ENCODE data around the gene SPAG17. TPM values are rescaled to one million over a fixed set of nuclear protein-coding genes. Genes with fewer than 3 reads are reported as not detected.

The SPAG17 gene
- total and polyA plus RNA-seq, 2 of the 13 experiments (the other 11 are each of a cell fraction or from before 2014, with no cell fraction given), result not detected

DNA sequence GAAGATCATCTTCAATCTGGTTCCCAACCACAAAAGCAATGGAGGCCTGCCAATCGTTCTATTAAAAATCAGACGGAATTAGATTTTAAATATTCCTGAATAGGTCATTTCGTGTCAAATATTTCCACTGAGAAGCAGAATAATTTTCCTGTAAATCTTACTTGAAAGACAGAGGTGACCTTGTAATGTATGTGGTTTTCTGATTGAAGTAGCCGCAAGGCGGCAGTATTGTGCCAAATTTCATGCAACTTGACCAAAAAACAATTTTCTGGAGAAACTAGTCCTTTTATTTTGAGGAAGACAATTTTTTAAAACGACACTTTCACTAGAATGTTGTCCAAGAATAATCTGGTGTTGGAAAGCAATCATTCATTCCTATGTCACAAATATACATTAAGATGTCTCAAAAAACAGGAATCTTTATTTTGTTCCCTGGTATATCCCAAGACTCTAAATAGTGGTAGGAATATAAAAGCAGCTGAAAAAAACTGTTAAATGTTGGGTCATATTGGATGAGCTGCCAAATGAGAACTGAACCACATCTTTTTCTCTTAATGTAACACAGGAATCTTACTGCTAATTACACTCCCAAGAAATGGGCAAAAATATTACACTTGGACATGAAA is 33.6 kb downstream of the SPAG17 start:
- intact Hi-C loops (cut with micrococcal nuclease; ENCODE audit: unreplicated experiment), result loop anchor here (5.0 to 10.0 kb wide), 2 partner anchors 563 to 1126 kb away; no protein-coding TSS in a partner anchor
- Histone ChIP-seq H3K4me3 (replicated peaks in 1 of 3; ENCODE audit: insufficient read depth in 1 of 3, low read depth in 2 of 3, low read length in 3 of 3) (no peak overlapping the region), H2AFZ (ENCODE audit: low read length) (no peak overlapping the region), H4K20me1 (ENCODE audit: insufficient read depth, low read length) (no peaks in the 10 kb centered on the region), H3K4me1 (ENCODE audit: insufficient read depth, low read length) (no peaks in the 10 kb centered on the region), H3K27ac (ENCODE audit: extremely low read length, insufficient read depth, low read length) (no peak overlapping the region), H3K4me2 (ENCODE audit: low read depth, low read length) (no peak overlapping the region), H3K9ac (ENCODE audit: insufficient read depth, low read depth, low read length) (no peak overlapping the region), H3K9me3 (ENCODE audit: low read length) (no peaks in the 10 kb centered on the region), H3K79me2 (ENCODE audit: insufficient read depth, low read length) (no peaks in the 10 kb centered on the region), H3K27me3 (ENCODE audit: control insufficient read depth in 1 of 2, insufficient read depth in 2 of 2, low read length in 2 of 2) (no peaks in the 10 kb centered on the region), H3K36me3 (replicated peaks in 1 of 2; ENCODE audit: control insufficient read depth in 1 of 2, insufficient read depth in 2 of 2, low read length in 2 of 2) (no peaks in the 10 kb centered on the region)
- CTCF ChIA-PET (ENCODE audit: low intra/inter-chr PET ratio, low total read pairs), result interaction anchor here (1.0 kb wide), 1 partner anchor 74 kb away, joined by 3 read pairs; no protein-coding TSS in a partner anchor
- 3% methylated on average over 6 of the region's 6 CpGs for WGBS (ENCODE audit: low lambda C conversion rate)
- no TSS peak for BruUV-seq (replicated peaks)
- no peak for ATAC-seq
- FAIRE-seq, result peak; percentile 40
- in situ Hi-C loops (cut with HindIII; ENCODE audit: extremely low pct_ligation_motif_present, low pct_unique_long_range_greater_than_20kb), result loop anchor here (25.0 kb wide), 1 partner anchor 861 kb away; no protein-coding TSS in a partner anchor
- peak; percentile 23 for DNase-seq (ENCODE audit: low spot score)
- POLR2A ChIA-PET, result no interaction called here
- peak; percentile 59 for TF ChIP-seq SMC3 (IDR thresholded peaks at IDR 0.05; ENCODE audit: low read length)
- TF ChIP-seq, protein P1, sequence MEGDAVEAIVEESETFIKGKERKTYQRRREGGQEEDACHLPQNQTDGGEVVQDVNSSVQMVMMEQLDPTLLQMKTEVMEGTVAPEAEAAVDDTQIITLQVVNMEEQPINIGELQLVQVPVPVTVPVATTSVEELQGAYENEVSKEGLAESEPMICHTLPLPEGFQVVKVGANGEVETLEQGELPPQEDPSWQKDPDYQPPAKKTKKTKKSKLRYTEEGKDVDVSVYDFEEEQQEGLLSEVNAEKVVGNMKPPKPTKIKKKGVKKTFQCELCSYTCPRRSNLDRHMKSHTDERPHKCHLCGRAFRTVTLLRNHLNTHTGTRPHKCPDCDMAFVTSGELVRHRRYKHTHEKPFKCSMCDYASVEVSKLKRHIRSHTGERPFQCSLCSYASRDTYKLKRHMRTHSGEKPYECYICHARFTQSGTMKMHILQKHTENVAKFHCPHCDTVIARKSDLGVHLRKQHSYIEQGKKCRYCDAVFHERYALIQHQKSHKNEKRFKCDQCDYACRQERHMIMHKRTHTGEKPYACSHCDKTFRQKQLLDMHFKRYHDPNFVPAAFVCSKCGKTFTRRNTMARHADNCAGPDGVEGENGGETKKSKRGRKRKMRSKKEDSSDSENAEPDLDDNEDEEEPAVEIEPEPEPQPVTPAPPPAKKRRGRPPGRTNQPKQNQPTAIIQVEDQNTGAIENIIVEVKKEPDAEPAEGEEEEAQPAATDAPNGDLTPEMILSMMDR (CRISPR knock-in tag; IDR thresholded peaks at IDR 0.05), result peak; percentile 67
- TF ChIP-seq STAG1 (CRISPR knock-in tag; IDR thresholded peaks at IDR 0.05), result peak; percentile 66
- TF ChIP-seq, protein P2, sequence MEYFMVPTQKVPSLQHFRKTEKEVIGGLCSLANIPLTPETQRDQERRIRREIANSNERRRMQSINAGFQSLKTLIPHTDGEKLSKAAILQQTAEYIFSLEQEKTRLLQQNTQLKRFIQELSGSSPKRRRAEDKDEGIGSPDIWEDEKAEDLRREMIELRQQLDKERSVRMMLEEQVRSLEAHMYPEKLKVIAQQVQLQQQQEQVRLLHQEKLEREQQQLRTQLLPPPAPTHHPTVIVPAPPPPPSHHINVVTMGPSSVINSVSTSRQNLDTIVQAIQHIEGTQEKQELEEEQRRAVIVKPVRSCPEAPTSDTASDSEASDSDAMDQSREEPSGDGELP (IDR thresholded peaks at IDR 0.05; ENCODE audit: borderline replicate concordance, low read depth), result no peak

DNA sequence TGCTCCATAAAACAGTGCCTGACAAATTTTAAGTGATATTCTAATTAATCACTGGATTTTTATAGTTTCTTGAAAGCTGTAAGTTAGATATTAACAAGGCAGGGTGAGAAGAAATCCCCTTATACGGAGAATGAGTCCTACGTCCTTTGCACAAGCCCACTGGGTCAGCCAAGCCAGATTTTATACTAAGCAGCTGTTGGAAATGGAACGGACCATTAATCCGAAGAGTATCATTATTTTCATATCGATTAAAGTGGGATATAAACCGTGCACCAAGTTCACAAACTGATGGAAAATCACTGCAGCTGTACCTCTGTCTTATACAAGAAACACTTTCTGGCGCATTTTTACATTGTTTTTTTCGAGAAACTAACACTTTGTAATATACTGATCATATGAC is 35.2 kb downstream of the SPAG17 start:
- 3% methylated on average over 8 of the region's 8 CpGs for WGBS (ENCODE audit: low lambda C conversion rate)
- ATAC-seq (no peak), FAIRE-seq (no peak), DNase-seq (ENCODE audit: low spot score) (no peak)
- intact Hi-C loops (cut with micrococcal nuclease; ENCODE audit: unreplicated experiment), result loop anchor here (1.0 to 10.0 kb wide), 3 partner anchors 72 to 1128 kb away; no protein-coding TSS in a partner anchor
- no peak overlapping the region for H3K4me2 ChIP-seq (ENCODE audit: low read depth, low read length)
- no peaks in the 10 kb centered on the region for H3K9me3 ChIP-seq (ENCODE audit: low read length)
- H3K27me3 ChIP-seq (ENCODE audit: control insufficient read depth in 1 of 2, insufficient read depth in 2 of 2, low read length in 2 of 2), result no peaks in the 10 kb centered on the region
- H3K36me3 ChIP-seq (replicated peaks in 1 of 2; ENCODE audit: control insufficient read depth in 1 of 2, insufficient read depth in 2 of 2, low read length in 2 of 2), result no peaks in the 10 kb centered on the region
- H3K27ac ChIP-seq (ENCODE audit: extremely low read length, insufficient read depth, low read length), result no peak overlapping the region
- no peak overlapping the region for H2AFZ ChIP-seq (ENCODE audit: low read length)
- H3K79me2 ChIP-seq (ENCODE audit: insufficient read depth, low read length), result no peaks in the 10 kb centered on the region
- in situ Hi-C loops (cut with HindIII; ENCODE audit: extremely low pct_ligation_motif_present, low pct_unique_long_range_greater_than_20kb), result loop anchor here (25.0 kb wide), 1 partner anchor 863 kb away; no protein-coding TSS in a partner anchor
- CTCF ChIA-PET (ENCODE audit: low intra/inter-chr PET ratio, low total read pairs), result no interaction called here
- POLR2A ChIA-PET, result no interaction called here
- H3K9ac ChIP-seq (ENCODE audit: insufficient read depth, low read depth, low read length), result no peak overlapping the region
- H3K4me1 ChIP-seq (ENCODE audit: insufficient read depth, low read length), result no peaks in the 10 kb centered on the region
- BruUV-seq (replicated peaks), result no TSS peak
- no peak overlapping the region for H3K4me3 ChIP-seq (replicated peaks in 1 of 3; ENCODE audit: insufficient read depth in 1 of 3, low read depth in 2 of 3, low read length in 3 of 3)
- H4K20me1 ChIP-seq (ENCODE audit: insufficient read depth, low read length), result no peaks in the 10 kb centered on the region
- TF ChIP-seq ZEB1 (IDR thresholded peaks at IDR 0.05; ENCODE audit: insufficient replicate concordance, low read depth), result no peak
- TF ChIP-seq, protein P3, sequence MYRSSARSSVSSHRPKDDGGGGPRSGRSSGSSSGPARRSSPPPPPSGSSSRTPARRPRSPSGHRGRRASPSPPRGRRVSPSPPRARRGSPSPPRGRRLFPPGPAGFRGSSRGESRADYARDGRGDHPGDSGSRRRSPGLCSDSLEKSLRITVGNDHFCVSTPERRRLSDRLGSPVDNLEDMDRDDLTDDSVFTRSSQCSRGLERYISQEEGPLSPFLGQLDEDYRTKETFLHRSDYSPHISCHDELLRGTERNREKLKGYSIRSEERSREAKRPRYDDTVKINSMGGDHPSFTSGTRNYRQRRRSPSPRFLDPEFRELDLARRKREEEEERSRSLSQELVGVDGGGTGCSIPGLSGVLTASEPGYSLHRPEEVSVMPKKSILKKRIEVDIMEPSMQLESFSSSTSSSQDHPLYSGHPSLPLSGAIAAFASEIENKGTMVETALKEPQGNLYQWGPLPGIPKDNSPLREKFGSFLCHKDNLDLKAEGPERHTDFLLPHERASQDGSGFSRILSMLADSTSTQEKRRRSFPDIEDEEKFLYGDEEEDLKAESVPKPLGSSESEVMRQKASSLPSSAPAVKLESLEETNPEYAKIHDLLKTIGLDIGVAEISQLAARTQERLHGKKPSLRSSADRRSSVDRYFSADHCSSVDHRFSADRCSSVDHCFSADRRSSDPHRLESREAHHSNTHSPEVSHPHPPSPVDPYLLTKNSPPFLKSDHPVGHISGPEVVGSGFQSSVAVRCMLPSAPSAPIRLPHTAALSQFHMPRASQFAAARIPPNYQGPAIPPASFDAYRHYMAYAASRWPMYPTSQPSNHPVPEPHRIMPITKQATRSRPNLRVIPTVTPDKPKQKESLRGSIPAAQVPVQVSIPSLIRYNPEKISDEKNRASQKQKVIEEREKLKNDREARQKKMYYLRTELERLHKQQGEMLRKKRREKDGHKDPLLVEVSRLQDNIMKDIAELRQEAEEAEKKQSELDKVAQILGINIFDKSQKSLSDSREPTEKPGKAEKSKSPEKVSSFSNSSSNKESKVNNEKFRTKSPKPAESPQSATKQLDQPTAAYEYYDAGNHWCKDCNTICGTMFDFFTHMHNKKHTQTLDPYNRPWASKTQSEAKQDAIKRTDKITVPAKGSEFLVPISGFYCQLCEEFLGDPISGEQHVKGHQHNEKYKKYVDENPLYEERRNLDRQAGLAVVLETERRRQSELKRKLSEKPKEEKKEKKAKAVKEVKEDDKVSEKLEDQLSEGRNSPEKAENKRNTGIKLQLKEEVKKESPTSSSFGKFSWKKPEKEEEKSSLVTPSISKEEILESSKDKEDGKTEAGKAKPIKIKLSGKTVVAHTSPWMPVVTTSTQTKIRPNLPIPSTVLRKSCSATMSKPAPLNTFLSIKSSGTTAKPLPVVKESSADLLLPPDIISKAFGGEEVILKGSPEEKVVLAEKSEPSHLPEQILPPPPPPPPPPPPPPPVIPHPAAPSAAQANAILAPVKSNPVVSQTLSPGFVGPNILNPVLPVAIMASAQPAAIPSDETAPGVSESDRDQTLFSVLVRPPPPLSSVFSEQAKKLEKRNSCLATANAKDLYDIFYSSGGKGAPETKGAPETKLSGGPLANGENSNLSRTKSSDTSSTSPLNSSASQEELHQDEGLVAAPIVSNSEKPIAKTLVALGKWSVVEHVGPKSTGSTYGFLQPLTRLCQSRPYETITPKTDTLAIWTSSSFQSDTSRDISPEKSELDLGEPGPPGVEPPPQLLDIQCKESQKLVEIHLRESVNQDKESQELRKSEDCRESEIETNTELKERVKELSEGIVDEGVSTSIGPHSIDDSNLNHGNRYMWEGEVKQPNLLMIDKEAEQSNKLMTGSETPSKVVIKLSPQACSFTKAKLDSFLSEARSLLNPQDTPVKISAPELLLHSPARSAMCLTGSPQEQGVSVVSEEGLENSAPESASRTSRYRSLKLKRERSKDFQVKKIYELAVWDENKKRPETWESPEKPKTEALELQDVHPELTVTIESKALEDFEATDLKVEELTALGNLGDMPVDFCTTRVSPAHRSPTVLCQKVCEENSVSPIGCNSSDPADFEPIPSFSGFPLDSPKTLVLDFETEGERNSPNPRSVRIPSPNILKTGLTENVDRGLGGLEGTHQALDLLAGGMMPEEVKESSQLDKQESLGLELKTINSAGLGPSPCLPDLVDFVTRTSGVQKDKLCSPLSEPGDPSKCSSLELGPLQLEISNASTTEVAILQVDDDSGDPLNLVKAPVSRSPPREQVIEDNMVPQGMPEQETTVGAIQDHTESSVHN (CRISPR knock-in tag; IDR thresholded peaks at IDR 0.05), result no peak
